Muscle layer of duodenum (tissue), 2 donors: ENCODE measurements around the gene RCL1.
"Not testable (repeated sequence)": the region's sequence is repeated elsewhere in the genome, so short reads cannot be mapped to it uniquely, and the experiment has no call there.

Experiments
- H3K27ac ChIP-seq: one replicate; pipeline ENCODE4 v1.7.0; 2013; ENCODE audit warnings: mild to moderate bottlenecking, low read length
- H3K27me3 ChIP-seq: one replicate; pipeline ENCODE4 v1.7.0; 2013; ENCODE audit warnings: low read depth, mild to moderate bottlenecking, control low read depth, low read length
- H3K36me3 ChIP-seq, 2 donors: one replicate each; pipeline ENCODE4 v1.7.0; 2013; ENCODE audit warnings: low read length in 2 of 2, control low read depth in 1 of 2, mild to moderate bottlenecking in 1 of 2; ENCODE audit not compliant: insufficient read depth in 2 of 2, control insufficient read depth in 1 of 2
- H3K4me1 ChIP-seq, 2 donors: one replicate each; pipeline ENCODE4 v1.7.0; 2013; ENCODE audit warnings: low read length in 2 of 2, mild to moderate bottlenecking in 2 of 2, control low read depth in 1 of 2, moderate library complexity in 1 of 2; ENCODE audit not compliant: insufficient read depth in 2 of 2, control insufficient read depth in 1 of 2
- H3K4me3 ChIP-seq, 2 donors: one replicate each; pipeline ENCODE4 v1.7.0; 2013; ENCODE audit warnings: low read length in 2 of 2, low read depth in 1 of 2, mild to moderate bottlenecking in 1 of 2
- H3K9me3 ChIP-seq, 2 donors: one replicate each; pipeline ENCODE4 v1.7.0; 2013; ENCODE audit warnings: low read length in 2 of 2, control low read depth in 1 of 2, mild to moderate bottlenecking in 1 of 2; ENCODE audit not compliant: control insufficient read depth in 1 of 2
- donor health status: healthy.

RCL1 gene

DNA sequence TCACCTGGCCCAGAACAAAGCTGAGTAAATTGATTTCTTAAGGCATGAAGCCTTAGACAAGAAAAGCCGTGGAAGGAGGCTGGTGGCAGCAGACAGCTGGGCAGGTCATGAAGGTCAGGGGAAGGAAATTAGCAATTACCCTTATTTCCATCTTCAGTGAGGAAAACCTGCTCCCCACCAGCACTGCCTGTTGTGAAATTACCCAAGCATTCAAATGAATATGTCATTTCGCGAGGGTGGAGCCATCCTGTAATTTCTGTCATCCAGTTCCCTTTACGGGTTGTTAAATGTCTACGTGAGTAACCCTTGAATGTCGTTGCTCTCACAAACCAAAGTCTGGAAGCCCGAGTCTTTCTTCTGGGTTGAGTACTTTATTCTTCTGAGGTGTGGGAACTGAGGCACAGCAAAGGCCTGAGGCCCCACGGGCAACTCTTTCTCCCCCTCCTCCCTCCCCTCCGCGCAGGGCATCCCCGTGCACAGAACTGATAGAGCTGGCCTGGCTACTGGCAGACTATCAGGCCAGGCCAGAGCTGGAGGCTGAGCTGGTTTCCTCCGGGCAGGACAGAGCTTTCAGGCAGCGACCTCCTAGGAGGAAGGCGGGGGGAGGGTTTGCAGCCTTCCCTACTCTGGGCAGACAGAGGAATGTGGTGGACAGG is 29.7 kb upstream of the RCL1 start:
- no peaks in the 10 kb centered on the region for H3K36me3 ChIP-seq
- H3K9me3 ChIP-seq = no peaks in the 10 kb centered on the region
- peak overlapping the region; percentile 63 for H3K27ac ChIP-seq
- H3K4me1 ChIP-seq = peaks cover 0 to 8% of the 10 kb centered on the region in 2 donors
- no peaks in the 10 kb centered on the region for H3K27me3 ChIP-seq
- H3K4me3 ChIP-seq = peak overlapping the region; percentile 12 to 57

DNA sequence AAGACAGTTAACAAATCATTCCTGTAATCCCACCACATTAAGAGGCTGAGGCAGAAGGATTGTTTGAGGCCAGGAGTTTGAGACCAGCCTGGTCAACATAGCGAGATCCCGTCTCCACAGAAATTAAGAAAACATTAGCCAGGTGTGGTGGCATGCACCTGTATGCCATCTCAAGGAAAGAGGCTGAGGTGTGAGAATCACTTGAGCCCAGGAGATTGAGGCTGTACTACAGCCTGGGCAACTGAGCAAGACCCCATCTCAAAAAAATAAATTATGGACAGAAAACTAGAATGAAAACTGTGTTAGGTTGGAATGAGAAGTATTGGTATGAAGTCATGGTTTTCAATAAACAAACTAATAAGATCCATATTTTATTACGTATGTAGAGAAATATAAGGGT is 28.7 kb upstream of the RCL1 start:
- Histone ChIP-seq H3K4me1 (peaks cover 0 to 8% of the 10 kb centered on the region in 2 donors), H3K9me3 (no peaks in the 10 kb centered on the region), H3K4me3 (no peak overlapping the region), H3K27ac (no peak overlapping the region), H3K27me3 (no peaks in the 10 kb centered on the region), H3K36me3 (no peaks in the 10 kb centered on the region)

DNA sequence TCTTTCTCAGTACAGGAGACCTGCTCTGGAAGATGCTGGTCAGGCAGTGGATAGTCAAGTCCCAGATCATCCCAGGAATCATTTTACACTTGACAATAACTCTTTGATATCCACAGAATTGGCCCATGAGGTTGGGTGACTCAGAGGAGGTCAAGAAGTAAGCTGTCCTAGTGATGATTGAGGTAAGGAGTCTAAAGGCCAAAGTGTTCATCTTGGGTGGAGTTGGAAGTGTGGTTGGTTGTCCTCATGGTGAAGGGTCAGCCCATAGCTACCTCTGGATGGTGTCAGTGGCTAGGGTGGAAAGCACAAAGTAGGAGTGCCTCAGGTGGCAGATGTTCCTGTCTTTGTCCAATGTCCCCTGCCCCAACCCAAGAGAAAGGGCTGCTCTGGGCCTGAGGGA is 24.1 kb upstream of the RCL1 start:
- Histone ChIP-seq H3K36me3 (no peaks in the 10 kb centered on the region), H3K9me3 (no peaks in the 10 kb centered on the region), H3K27me3 (no peaks in the 10 kb centered on the region), H3K4me1 (no peaks in the 10 kb centered on the region), H3K27ac (no peak overlapping the region), H3K4me3 (no peak overlapping the region)

DNA sequence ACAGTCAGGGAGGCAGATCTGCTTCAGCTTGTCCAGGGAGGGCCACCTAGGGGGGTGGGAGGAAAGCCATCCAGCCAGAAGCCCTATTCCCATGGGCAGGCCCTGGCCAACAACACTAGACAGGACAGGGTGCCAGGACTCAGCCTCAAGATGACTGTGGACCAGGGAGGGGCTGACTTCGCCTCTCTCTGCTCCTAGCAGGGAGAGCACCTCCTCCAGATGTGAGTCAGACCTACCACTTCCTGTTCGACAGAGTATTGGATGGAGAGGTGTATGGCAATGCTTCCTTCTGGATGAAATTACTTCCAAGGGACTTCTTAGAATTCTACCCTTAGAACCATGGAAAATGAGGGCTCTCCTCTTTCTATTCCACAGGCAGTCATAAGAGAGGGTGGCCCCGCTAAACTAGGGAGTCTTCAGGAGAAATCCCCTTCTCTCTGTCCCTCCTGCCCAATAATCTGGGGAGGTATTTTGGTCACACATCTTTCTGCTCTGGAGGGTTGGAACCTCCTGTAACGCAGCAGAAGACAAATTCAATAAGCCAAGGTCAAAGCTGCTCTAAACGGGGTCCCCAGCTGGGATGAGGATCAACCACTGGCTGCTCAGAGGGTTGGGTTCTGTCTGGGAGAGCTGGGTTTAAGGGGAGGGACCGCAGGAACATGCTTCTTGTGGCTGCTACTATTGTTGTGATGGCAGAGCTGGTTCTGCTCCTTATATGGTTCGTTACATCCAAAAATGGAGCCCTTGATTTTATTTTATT is 23.2 kb upstream of the RCL1 start:
- Histone ChIP-seq H3K27me3 (no peaks in the 10 kb centered on the region), H3K4me3 (no peak overlapping the region), H3K27ac (no peak overlapping the region), H3K4me1 (no peaks in the 10 kb centered on the region), H3K9me3 (no peaks in the 10 kb centered on the region), H3K36me3 (no peaks in the 10 kb centered on the region)

DNA sequence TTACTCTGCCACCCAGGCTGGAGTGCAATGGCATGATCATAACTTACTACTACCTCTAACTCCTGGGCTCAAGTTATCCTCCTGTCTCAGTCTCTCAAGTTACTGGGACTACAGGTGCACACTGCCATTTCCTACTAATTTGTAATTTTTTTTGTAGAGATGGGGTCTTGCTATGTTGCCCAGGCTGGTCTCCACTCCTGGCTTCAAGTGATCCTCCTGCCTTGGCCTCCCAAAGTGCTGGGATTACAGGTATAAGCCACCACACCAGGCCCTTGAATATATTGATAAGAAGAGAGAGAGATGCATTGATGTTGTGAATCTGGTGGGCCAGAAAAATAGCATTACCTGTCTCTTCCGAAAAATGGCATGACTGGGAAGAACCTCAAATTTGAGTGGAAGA is 21.0 kb upstream of the RCL1 start:
- H3K27ac ChIP-seq = no peak overlapping the region
- H3K36me3 ChIP-seq = no peaks in the 10 kb centered on the region
- no peaks in the 10 kb centered on the region for H3K4me1 ChIP-seq
- H3K9me3 ChIP-seq = no peaks in the 10 kb centered on the region
- H3K27me3 ChIP-seq = no peaks in the 10 kb centered on the region
- H3K4me3 ChIP-seq = no peak overlapping the region

DNA sequence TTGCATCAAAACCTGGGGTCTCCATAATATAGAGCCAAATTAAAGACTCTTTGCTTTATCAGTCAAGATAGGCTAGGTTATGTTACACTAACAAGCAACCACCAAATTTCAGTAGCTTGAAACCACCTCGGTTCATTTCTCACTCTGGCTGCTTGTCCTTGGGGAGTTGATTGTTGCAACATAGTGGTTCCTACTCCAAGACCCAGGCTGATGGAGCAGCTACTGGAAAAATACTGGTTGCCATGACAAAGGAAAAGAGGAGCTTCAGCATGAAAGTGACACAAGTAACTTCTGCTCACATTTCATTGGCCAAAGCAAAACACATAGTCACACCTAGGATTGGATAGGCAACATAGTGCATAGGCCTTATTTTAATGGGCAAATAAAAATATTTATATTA is 18.5 kb upstream of the RCL1 start:
- Histone ChIP-seq H3K4me1 (no peaks in the 10 kb centered on the region), H3K27ac (no peak overlapping the region), H3K27me3 (no peaks in the 10 kb centered on the region), H3K4me3 (no peak overlapping the region), H3K9me3 (no peaks in the 10 kb centered on the region), H3K36me3 (no peaks in the 10 kb centered on the region)

DNA sequence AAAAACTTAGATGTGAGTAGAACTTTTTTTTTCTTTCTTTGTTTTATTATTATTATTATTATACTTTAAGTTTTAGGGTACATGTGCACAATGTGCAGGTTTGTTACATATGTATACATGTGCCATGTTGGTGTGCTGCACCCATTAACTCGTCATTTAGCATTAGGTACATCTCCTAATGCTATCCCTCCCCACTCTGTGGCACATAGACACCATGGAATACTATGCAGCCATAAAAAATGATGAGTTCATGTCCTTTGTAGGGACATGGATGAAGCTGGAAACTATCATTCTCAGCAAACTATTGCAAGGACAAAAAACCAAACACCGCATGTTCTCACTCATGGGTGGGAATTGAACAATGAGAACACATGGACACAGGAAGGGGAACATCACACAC is 17.8 kb upstream of the RCL1 start:
- not testable (repeated sequence) for H3K9me3 ChIP-seq, H3K27me3 ChIP-seq, H3K4me1 ChIP-seq, H3K4me3 ChIP-seq, H3K36me3 ChIP-seq, H3K27ac ChIP-seq

DNA sequence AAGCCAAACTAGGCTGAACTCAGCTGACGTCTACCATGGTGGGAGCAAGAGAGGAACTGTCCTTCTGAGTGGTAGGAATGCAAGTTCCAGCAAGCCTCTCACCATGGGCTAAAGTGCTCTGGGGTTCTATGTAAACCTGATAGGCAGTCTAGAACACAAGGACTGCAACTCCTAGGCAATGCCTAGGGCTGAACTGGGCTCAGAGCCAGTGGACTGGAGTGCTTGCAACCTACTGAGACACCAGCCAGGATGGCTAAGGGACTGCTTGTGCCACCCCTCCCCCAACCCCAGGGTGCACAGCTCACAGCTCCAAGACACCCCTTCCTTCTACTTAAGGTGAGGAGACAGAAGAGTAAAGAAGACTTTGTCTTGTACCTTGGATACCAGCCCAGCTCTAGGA is 12.1 kb upstream of the RCL1 start:
- Histone ChIP-seq H3K4me3 (no peak overlapping the region), H3K9me3 (no peaks in the 10 kb centered on the region), H3K27ac (no peak overlapping the region), H3K4me1 (no peaks in the 10 kb centered on the region), H3K36me3 (no peaks in the 10 kb centered on the region), H3K27me3 (no peaks in the 10 kb centered on the region)

DNA sequence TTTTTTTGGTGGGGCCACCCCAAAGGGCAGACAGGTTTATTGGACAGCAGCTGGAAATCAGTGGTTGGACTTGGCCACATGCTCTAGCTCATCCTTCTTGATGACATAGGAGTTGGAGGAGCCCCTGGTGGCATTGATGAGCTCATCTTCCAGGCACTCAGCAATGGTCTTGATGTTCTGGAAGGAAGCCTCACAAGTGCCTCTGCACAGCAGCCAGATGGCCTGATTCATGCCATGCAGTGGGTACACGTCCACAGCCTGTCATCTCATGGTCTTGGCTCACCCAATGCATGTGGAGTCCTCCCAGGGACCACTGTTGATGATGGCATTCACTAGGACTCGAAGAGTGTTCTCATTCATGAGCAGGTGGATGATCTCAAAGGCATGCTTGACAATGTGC is 11.3 kb upstream of the RCL1 start:
- H3K4me1 ChIP-seq = no peaks in the 10 kb centered on the region
- H3K27me3 ChIP-seq = no peaks in the 10 kb centered on the region
- no peaks in the 10 kb centered on the region for H3K36me3 ChIP-seq
- no peaks in the 10 kb centered on the region for H3K9me3 ChIP-seq
- H3K27ac ChIP-seq = no peak overlapping the region
- H3K4me3 ChIP-seq = no peak overlapping the region

DNA sequence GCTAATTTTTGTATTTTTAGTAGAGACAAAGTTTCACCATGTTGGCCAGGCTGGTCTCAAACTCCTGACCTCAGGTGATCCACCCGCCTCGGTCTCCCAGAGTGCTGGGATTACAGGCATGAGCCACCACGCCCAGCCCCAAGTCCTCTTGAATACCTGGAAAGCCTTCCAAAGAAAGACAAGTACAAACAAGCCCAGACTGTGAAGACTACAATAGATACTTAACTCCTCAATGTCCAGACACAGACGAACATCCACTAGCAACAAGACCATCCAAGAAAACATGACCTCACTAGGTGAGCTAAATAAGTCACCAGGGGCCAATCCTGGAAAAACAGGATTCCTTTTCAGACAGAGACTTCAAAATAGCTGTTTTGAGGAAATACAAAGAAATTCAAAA is 9.6 kb upstream of the RCL1 start:
- not testable (repeated sequence) for H3K4me1 ChIP-seq, H3K27ac ChIP-seq, H3K36me3 ChIP-seq

DNA sequence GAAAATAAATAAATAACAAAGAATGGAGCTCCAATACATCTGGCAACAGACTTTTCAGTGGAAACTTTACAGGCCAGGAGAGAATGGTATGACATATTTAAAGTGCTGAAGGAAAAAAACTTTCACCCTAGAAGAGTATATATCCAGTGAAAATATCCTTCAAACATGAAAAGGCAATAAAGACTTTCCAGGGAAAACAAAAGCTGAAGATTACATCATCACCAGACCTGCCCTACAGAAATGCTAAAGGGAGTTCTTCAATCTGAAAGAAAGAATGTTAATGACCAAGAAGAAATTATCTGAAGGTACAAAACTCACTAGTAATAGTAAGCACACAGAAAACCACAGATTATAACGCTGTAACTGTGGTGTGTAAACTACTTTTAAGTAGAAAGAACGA is 8.3 kb upstream of the RCL1 start:
- Histone ChIP-seq H3K4me1 (no peaks in the 10 kb centered on the region), H3K27ac (no peak overlapping the region), H3K27me3 (no peaks in the 10 kb centered on the region), H3K4me3 (no peak overlapping the region), H3K9me3 (no peaks in the 10 kb centered on the region), H3K36me3 (no peaks in the 10 kb centered on the region)

More for the DNA sequence above, 9.6 kb upstream of the RCL1 start:
- H3K27me3 ChIP-seq, H3K9me3 ChIP-seq, H3K4me3 ChIP-seq: not testable (repeated sequence)

DNA sequence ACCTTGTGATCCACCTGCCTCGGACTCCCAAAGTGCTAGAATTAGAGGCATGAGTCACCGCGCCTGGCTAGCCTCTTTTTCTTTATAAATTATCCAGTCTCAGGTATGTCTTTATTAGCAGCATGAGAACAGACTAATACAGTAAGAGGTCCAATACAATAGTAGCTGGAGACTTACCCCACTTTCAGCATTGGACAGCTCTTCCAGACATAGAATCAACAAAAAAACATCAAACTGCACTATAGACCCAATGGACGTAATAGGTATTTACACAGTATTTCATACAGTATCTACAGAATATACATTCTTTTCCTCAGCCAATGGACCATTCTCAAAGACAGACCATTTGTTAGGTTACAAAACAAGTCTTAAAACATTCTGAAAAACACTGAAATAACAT is 6.1 kb upstream of the RCL1 start:
- H3K4me1 ChIP-seq = no peaks in the 10 kb centered on the region

More for the DNA sequence above, 6.1 kb upstream of the RCL1 start:
- Histone ChIP-seq H3K27me3 (no peaks in the 10 kb centered on the region), H3K9me3 (no peaks in the 10 kb centered on the region), H3K4me3 (no peak overlapping the region), H3K36me3 (no peaks in the 10 kb centered on the region), H3K27ac (no peak overlapping the region)
